Activated naive CD8-positive, alpha-beta T cell treated with anti-CD3 and anti-CD28 coated beads, Interleukin-2, amount 10 ng/mL, durations not matched to agents 7 days and 5 days (primary cell): ENCODE results near the gene PRKAG2. TPM values are rescaled to one million over a fixed set of nuclear protein-coding genes. Genes with fewer than 3 reads are reported as not detected.
"Not testable (repeated sequence)": the region's sequence is repeated elsewhere in the genome, so short reads cannot be mapped to it uniquely, and the experiment has no call there.

Experiments used
- ATAC-seq: fragments of 150-1000 bp; cut with Tn5 transposase; one replicate; pipeline ENCODE4 v1.10.0; 2021; ENCODE audit warnings: low read depth, moderate library complexity
- POLR2A ChIA-PET: fragments of 350-600 bp; sonication (Branson Sonifier 250); formaldehyde crosslinking; loops from one replicate; lab custom pipeline; 2021; ENCODE audit warnings: antibody characterized with exemption; lab: Charles Lee
- DNase-seq: peaks from one replicate; pipeline ENCODE4 v3.0.0; 2021
- H3K27ac Mint-ChIP-seq: one replicate; pipeline ENCODE4 v1.8.0; 2022; ENCODE audit warnings: mild to moderate bottlenecking, mixed read lengths
- H3K27me3 Mint-ChIP-seq: one replicate; pipeline ENCODE4 v1.8.0; 2022; ENCODE audit warnings: mild to moderate bottlenecking, moderate library complexity, mixed read lengths
- H3K36me3 Mint-ChIP-seq: one replicate; pipeline ENCODE4 v1.8.0; 2021; ENCODE audit warnings: mild to moderate bottlenecking, mixed read lengths
- H3K4me1 Mint-ChIP-seq: one replicate; pipeline ENCODE4 v1.8.0; 2021; ENCODE audit warnings: mixed read lengths
- H3K4me3 Mint-ChIP-seq: one replicate; pipeline ENCODE4 v1.8.0; 2022; ENCODE audit warnings: mild to moderate bottlenecking, moderate library complexity, mixed read lengths
- H3K9me3 Mint-ChIP-seq: one replicate; pipeline ENCODE4 v1.8.0; 2021; ENCODE audit warnings: mixed read lengths
- total RNA-seq, 2 experiments: library from RNA; stranded (reverse); gene quantifications; one replicate each; pipeline ENCODE4 v1.2.3, GENCODE V29; 2021

The PRKAG2 gene
- total RNA-seq, result 10 to 100 TPM; 29.0 to 38.9 TPM

DNA sequence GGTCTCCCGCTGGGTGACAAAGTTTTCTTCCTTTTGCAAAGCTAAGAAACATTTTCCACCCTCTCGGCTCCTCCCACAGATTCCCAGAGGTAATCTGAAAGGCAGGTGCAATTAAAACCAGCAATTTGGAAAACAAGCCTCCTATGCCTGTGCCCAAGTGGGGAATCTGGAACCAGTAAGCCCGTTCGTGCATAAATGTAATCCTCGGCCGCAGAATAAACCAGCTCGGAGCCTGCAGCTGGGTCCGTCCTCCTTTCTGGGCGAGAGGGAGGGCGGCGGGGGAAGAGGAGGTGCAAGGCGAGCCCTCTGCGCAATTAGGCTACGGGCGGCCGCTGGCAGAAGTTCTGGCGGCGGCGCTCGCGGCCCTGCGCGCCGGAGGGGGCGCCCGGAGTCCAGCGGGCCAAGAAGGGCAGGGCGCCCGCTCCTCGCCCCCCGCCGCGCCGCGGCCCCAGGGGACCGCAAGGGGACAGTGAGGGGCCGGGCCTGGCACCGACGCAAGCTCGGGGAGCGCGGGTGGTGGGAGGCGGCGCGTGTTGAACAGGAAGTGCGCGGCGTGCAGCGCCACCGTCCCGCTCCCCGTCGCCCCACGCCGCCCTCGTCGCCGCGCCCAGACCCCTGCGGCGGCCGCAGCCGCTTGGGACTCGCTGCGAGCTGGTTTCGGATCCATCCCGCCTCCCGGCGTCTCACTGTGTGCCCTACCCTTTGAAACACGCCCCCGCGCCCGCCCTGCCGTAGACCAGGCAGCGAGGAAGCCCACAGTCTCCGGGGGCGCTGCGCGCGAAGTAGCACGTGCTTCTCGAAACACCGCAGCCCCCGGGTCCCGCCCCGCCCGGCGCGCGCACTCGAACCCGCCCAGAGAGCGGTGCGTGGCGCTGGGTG lies at the start of gene PRKAG2:
Gene PRKAG2 (minus strand): TSS at position 217 of the 879 bp plus-strand sequence. CDS start 495 bp downstream, outside the sequence.
- Mint-ChIP-seq H3K9me3 (no peaks in the 10 kb centered on the region), H3K27ac (peak within 1 kb of the TSS; percentile 85), H3K36me3 (no peaks in the 10 kb centered on the region), H3K4me1 (peaks cover 5% of the 10 kb centered on the region), H3K27me3 (peaks cover 1% of the 10 kb centered on the region), H3K4me3 (peak within 1 kb of the TSS; percentile 93)
- POLR2A ChIA-PET, result interaction anchor here (0.6 to 2.5 kb wide), 9 partner anchors 13 to 267 kb away, joined by 3 to 14 read pairs (median 3); no protein-coding TSS in a partner anchor
- ATAC-seq (peak; percentile 65), DNase-seq (peak; percentile 77)

DNA sequence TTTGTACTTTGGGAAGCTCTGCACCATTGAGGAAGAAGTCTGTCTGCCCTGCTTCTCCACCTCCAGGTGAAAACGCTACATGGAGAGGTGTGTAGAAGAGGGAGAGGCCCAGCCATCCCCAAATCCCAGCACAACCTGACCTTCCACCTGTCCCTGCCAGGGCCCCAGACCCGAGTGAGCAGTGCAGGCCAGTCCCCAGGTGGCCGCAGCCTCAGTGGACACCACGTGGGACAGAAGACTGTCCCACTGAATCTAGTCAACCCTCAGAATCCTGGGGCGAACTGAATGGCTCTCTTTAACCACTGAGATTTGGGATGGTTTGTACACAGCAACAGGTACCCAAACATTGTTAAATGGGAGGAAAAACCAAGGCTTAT lies 49.4 kb upstream of the PRKAG2 start:
- no peaks in the 10 kb centered on the region for H3K36me3 Mint-ChIP-seq
- POLR2A ChIA-PET, result no interaction called here
- H3K9me3 Mint-ChIP-seq, result no peaks in the 10 kb centered on the region
- DNase-seq (no peak), ATAC-seq (no peak)
- no peak overlapping the region for H3K27ac Mint-ChIP-seq
- peaks cover 5% of the 10 kb centered on the region for H3K27me3 Mint-ChIP-seq
- H3K4me1 Mint-ChIP-seq, result peaks cover 7% of the 10 kb centered on the region
- no peak overlapping the region for H3K4me3 Mint-ChIP-seq

DNA sequence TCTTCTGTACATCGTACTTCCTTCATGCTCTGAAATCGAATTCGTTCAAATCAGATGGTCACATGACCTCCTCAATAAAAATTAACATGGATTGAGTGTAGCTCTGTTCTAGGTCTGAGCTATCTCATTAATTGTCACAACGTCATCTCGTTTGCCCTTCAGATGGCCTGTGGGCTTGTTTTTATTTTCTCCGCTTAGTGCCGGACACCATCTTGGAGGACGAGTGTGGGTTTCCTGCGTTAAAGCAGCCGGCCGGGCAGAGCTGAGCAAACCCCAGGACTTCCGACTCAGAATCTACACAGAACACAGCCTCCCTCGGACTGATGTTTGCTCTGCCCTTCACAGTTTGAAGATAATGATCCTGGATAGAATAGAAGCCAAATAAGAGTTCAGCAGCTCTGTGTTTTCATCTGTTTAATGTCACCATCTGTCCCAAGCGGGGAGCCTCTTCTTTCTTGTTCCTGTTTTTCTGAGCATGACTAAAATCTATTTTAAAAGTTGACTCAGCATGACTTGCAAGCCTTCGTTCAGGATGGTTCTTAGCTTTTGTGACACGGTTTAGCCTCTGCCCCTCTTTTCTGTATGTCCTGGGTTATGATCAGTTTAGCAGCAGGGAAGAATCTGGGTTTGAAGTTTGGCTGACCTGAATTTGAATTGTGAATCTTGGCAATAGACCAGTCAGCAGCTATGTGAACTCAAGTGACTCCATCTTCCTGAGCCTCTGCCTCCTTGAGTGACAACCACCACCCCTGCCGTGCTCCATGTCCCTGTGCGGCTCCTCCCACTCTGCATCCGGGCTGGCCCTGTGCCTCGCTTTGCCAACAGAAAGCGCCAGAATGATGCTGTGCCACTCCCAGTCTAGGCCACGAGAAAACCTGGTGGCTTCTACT lies 48.8 kb upstream of the PRKAG2 start:
- peaks cover 7% of the 10 kb centered on the region for H3K4me1 Mint-ChIP-seq
- no peak for DNase-seq
- H3K27ac Mint-ChIP-seq, result no peak overlapping the region
- peaks cover 5% of the 10 kb centered on the region for H3K27me3 Mint-ChIP-seq
- peak; percentile 50 for ATAC-seq
- H3K9me3 Mint-ChIP-seq, result no peaks in the 10 kb centered on the region
- no peaks in the 10 kb centered on the region for H3K36me3 Mint-ChIP-seq
- POLR2A ChIA-PET, result no interaction called here
- H3K4me3 Mint-ChIP-seq, result no peak overlapping the region

DNA sequence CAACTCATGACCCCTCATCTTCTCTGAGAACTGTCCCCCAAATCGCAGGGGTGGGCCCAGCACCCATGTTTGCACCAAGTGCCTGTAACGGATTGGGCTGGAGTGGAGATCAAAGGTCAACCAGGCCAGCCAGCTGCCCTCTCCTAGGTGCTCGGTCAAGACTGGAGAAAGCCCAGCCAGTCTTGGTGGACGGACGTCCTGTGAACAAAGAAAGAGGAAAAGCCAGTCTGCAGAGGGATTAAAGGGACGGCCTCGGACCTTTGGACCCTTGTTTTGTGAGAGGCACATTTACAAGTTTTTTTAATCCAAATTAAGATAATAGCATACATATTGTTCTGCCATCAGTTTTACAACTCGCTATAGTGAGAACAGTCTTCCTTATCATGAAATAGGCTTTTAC lies 47.6 kb upstream of the PRKAG2 start:
- no peak for ATAC-seq
- no peaks in the 10 kb centered on the region for H3K9me3 Mint-ChIP-seq
- peaks cover 7% of the 10 kb centered on the region for H3K27me3 Mint-ChIP-seq
- no peak overlapping the region for H3K4me3 Mint-ChIP-seq
- POLR2A ChIA-PET, result no interaction called here
- H3K27ac Mint-ChIP-seq, result no peak overlapping the region
- H3K36me3 Mint-ChIP-seq, result no peaks in the 10 kb centered on the region
- no peak for DNase-seq
- peaks cover 7% of the 10 kb centered on the region for H3K4me1 Mint-ChIP-seq

DNA sequence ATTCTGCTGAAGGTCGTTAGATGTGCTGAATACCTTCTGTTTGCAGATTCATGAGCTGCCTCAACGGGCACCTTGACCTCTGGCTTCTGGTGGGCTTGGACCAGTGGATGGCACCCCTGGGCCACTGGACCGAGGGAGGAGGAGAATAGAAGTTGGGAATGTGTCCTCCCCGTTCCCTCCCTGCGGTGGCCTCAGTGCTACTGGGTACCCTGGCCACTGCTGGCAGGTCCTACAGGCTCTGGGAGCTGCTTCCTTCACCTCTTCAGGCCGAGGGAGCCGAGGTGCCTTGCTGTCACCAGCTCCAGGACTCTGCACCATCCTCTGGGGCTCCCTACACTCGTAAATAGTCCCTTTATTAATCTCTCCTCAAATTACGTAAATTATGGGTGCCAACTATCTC lies 47.1 kb upstream of the PRKAG2 start:
- Mint-ChIP-seq H3K4me3 (no peak overlapping the region), H3K9me3 (no peaks in the 10 kb centered on the region), H3K36me3 (no peaks in the 10 kb centered on the region), H3K27me3 (peaks cover 7% of the 10 kb centered on the region), H3K4me1 (peaks cover 7% of the 10 kb centered on the region), H3K27ac (no peak overlapping the region)
- POLR2A ChIA-PET, result no interaction called here
- ATAC-seq (no peak), DNase-seq (no peak)

DNA sequence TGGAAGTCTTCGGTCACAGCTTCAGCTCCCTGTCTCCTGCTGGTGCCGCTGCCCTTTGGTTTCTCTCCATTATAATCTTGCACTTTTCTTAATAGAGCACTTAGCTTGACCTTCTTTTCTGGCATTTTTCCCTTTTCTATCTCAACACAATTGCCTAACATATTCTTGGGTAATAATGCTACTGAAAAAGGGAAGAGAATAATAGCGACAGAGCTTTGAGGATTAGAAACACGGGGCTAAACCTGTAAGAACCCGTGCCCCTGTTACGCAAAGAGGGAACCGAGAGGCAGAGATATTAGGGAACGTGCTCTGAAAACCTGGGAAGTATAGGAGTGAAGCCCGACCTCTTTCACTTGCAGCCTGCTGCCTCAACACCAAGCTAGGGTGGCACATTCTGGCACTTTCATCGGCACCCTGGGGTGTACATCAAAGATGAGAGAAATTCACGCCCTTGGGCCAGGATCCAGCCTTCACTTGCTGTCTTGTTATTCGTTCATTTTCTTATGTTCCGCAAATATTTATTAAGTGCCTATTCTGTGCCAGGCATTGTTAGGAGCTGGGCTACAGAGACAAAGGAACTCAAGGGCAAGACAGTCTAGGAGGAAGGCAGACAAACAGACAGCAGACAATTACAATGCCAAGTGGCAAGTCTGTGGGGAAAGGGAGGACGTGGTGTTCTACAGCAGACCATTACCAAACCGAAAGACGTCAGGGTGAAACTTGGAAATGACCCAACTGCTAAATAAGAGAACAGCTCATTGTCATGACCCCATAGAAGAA lies 46.4 kb upstream of the PRKAG2 start:
- Mint-ChIP-seq H3K4me1 (peaks cover 7% of the 10 kb centered on the region), H3K27me3 (peaks cover 7% of the 10 kb centered on the region), H3K36me3 (no peaks in the 10 kb centered on the region), H3K27ac (no peak overlapping the region), H3K9me3 (no peaks in the 10 kb centered on the region), H3K4me3 (no peak overlapping the region)
- ATAC-seq, result no peak
- POLR2A ChIA-PET, result no interaction called here
- DNase-seq, result no peak

DNA sequence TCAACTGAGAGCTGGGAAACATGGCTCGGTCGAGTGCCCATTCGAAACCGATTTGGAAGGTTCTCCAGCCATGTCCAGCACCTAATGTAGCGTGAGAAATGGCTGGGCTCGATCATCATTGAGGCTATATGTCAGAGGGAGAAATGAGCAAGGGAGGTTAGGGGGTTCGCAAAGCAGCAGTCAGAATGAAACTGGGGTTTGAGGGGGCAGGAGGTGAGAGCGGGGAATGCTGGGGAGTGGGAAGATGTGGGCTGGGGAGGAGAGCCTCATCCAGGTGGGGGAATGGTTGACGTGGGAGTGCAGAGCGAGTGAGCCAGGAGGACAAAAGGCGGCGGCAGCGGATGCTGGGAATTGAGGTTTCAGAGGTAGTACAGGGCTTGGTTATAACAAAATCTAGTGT lies 44.5 kb upstream of the PRKAG2 start:
- ATAC-seq (no peak), DNase-seq (no peak)
- Mint-ChIP-seq H3K27ac (no peak overlapping the region), H3K27me3 (peaks cover 3% of the 10 kb centered on the region), H3K4me3 (no peak overlapping the region), H3K9me3 (no peaks in the 10 kb centered on the region), H3K4me1 (peaks cover 7% of the 10 kb centered on the region), H3K36me3 (no peaks in the 10 kb centered on the region)
- POLR2A ChIA-PET, result no interaction called here

DNA sequence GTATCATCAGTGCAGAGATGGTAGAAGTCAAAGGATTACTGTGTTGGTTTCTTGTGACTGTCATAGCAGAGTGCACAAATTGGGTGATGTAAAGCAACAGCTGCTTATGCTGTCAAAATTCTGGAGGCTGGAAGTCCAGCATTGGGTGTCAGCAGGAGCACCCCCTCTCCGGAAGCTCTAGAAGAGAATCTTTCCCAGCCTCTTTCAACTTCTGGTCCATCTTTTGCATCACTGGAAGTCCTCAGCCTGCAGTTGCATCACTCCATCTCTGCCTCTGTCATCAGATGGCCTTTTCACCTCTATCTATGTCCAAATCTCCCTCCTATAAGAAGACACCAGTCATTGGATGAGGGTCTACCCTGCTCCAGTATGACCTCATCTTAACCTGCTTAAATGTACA lies 43.6 kb upstream of the PRKAG2 start:
- POLR2A ChIA-PET, result no interaction called here
- Mint-ChIP-seq H3K36me3 (no peaks in the 10 kb centered on the region), H3K9me3 (no peaks in the 10 kb centered on the region), H3K4me1 (peaks cover under 1% of the 10 kb centered on the region), H3K27ac (no peak overlapping the region), H3K4me3 (no peak overlapping the region), H3K27me3 (peaks cover 9% of the 10 kb centered on the region)
- DNase-seq (no peak), ATAC-seq (no peak)

DNA sequence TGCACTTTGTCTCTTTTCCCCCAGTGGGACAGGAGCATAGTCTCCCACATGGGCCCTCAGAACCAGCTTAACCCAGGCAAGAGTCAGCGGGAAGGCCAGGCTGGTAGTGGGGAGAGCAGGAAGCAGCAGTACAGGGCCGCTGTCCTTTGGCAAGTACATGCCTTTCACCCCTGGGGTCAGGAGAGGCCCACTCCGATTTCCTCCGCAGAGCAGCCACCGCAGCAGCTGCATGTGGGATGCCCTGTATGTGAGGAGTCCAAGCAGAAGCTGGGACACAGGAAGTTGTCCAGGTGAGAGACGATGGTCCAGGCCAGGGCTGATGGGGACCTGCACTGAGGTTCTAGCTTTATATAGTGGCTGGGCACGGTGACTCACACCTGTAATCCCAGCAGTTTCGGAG lies 42.7 kb upstream of the PRKAG2 start:
- H3K27me3 Mint-ChIP-seq, result peaks cover 14% of the 10 kb centered on the region
- peaks cover 1% of the 10 kb centered on the region for H3K9me3 Mint-ChIP-seq
- no peak for DNase-seq
- ATAC-seq, result no peak
- H3K4me1 Mint-ChIP-seq, result no peaks in the 10 kb centered on the region
- no peak overlapping the region for H3K27ac Mint-ChIP-seq
- H3K4me3 Mint-ChIP-seq, result no peak overlapping the region
- no peaks in the 10 kb centered on the region for H3K36me3 Mint-ChIP-seq
- POLR2A ChIA-PET, result no interaction called here

DNA sequence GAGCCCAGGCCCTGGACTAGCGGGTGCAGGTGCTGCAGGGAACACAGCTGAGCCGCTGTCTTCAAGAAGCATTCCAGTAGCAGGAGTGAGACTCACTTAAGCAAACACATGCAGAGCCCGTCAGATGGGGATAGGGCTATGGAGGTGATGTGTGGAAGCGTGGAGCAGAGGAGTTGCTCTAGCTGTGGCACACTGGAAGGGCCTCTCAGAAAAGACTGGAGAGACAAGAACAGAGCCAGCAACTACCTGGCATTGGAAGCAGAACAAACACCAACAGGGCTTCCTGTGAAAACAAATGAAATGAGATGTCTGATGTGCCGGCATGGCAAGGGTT lies 41.6 kb upstream of the PRKAG2 start:
- H3K4me1 Mint-ChIP-seq, result no peaks in the 10 kb centered on the region
- no peak overlapping the region for H3K4me3 Mint-ChIP-seq
- POLR2A ChIA-PET, result no interaction called here
- H3K9me3 Mint-ChIP-seq, result peaks cover 5% of the 10 kb centered on the region
- DNase-seq (no peak), ATAC-seq (no peak)
- H3K36me3 Mint-ChIP-seq, result peaks cover 3% of the 10 kb centered on the region
- no peak overlapping the region for H3K27ac Mint-ChIP-seq
- H3K27me3 Mint-ChIP-seq, result peaks cover 22% of the 10 kb centered on the region

DNA sequence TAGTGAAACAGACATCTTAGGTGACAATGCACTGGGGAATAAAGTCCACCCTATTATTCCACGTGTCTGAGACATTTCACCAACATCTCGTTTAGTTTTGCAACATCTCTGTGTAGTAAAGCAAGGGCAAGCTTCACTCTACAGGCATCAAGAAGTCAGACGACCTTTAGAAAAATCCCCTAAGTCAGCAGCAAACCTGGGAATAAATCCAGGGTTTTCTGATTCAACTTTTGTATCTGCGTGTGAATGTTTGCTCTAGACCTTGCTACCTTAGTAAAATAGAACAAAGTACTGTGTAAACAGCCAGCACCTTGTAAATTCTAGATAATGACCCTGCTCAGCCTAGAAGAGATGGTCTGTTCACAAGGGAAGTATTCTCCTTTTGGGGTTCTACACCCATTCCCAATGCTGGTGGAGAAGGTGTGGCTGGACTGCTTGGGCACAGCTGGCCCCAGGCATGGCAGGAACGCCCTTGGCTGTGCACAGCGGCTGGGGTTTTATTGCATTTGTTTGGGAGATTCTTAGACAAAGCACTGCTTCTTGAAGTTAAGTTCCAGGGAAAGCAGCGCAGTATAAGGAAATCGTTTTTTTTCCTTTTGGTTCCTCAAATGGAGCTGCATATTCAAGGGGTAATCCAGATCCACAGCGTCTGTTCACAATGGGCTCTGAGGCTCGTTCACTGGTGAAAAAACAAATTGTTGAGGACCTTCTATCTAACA lies 41.0 kb upstream of the PRKAG2 start:
- Mint-ChIP-seq H3K9me3 (peaks cover 7% of the 10 kb centered on the region), H3K27me3 (peaks cover 26% of the 10 kb centered on the region), H3K4me3 (no peak overlapping the region), H3K27ac (no peak overlapping the region), H3K4me1 (no peaks in the 10 kb centered on the region), H3K36me3 (peaks cover 3% of the 10 kb centered on the region)
- no peak for ATAC-seq
- no peak for DNase-seq
- POLR2A ChIA-PET, result no interaction called here

DNA sequence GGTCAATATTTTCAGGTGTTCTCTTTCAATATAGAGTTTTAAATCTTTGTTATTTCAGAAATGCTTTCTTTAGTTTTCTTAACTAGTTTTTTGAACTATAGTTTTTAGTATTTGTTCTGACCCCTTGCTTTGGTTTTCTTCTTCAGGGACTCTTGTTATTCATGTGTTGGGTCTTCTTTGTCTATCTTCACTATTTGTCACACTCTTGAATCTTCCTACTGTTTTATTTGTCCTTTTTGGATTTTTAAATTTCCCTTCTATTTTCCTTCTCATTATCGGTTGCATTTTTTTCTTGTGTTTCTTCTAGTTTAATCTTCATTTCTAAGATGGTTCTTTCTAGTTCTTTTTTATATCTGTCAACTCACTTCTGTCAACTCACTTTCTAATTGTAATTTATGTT lies 37.1 kb upstream of the PRKAG2 start:
- H3K4me1 Mint-ChIP-seq, result peaks cover 2% of the 10 kb centered on the region
- ATAC-seq (no peak), DNase-seq (no peak)
- peaks cover 24% of the 10 kb centered on the region for H3K27me3 Mint-ChIP-seq
- peaks cover 3% of the 10 kb centered on the region for H3K36me3 Mint-ChIP-seq
- no peak overlapping the region for H3K27ac Mint-ChIP-seq
- POLR2A ChIA-PET, result no interaction called here
- H3K9me3 Mint-ChIP-seq, result peaks cover 8% of the 10 kb centered on the region
- H3K4me3 Mint-ChIP-seq, result no peak overlapping the region

DNA sequence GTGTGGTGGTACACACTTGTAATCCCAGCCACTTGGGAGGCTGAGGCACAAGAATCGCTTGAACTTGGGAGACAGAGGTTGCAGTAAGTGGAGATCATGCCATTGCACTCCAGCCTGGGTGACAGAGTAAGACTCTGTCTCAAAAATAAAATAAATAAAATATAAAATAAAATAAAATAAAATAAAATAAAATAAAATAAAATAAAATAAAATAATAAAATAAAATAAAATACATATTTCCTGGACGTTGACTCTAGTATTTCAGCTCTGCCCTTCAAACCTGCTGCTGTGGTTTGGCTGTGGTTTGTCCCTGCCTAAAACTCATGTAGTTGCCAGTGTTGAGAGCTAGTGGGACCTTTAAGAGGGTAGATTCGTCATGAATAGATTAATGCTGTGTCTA lies 33.7 kb upstream of the PRKAG2 start:
- H3K9me3 Mint-ChIP-seq, ATAC-seq: not testable (repeated sequence)

More for the DNA sequence above, 33.7 kb upstream of the PRKAG2 start:
- H3K4me1 Mint-ChIP-seq, H3K36me3 Mint-ChIP-seq, H3K27ac Mint-ChIP-seq, H3K4me3 Mint-ChIP-seq, POLR2A ChIA-PET, DNase-seq: not testable (repeated sequence)
- peaks cover 39% of the 10 kb centered on the region for H3K27me3 Mint-ChIP-seq
